Stimulated activated CD4-positive, alpha-beta T cell treated with anti-CD3 and anti-CD28 coated beads, Interleukin-2, amount 100 ng/mL, for 24 hours (primary cell): ENCODE measurements around the gene NUSAP1.
"Not testable (repeated sequence)": the region's sequence is repeated elsewhere in the genome, so short reads cannot be mapped to it uniquely, and the experiment has no call there.

Experiments
- DNase-seq, 2 donors: peaks; one replicate each; pipeline ENCODE4 v3.0.0-alpha.2; 2020

NUSAP1 gene

DNA sequence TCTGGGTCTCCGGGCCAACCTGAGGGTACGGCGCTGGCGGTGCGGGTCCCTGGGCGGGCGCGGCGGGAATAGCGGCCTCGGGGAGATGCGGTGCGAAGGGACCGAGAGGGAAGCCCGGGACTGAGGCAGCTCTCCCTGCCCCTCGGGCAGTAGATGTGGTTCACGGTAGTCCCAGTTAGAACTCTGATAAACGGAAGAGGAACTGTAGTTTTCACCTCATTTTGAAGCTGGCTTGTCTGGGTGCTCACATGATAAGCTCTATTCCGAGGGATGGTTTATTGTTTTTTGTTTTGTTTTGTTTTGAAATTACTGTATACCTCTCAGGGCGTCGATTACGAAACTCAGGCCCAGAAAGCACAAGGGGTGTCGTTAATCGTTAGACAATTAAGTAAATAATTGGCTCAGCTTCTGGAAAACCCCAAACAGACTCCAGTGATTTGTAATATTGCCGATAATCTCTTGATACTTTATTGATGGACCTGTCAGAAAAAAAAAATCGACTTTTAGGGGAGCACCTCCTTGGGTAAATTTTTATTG is 413 bp downstream of the NUSAP1 start:
- no peak for DNase-seq

DNA sequence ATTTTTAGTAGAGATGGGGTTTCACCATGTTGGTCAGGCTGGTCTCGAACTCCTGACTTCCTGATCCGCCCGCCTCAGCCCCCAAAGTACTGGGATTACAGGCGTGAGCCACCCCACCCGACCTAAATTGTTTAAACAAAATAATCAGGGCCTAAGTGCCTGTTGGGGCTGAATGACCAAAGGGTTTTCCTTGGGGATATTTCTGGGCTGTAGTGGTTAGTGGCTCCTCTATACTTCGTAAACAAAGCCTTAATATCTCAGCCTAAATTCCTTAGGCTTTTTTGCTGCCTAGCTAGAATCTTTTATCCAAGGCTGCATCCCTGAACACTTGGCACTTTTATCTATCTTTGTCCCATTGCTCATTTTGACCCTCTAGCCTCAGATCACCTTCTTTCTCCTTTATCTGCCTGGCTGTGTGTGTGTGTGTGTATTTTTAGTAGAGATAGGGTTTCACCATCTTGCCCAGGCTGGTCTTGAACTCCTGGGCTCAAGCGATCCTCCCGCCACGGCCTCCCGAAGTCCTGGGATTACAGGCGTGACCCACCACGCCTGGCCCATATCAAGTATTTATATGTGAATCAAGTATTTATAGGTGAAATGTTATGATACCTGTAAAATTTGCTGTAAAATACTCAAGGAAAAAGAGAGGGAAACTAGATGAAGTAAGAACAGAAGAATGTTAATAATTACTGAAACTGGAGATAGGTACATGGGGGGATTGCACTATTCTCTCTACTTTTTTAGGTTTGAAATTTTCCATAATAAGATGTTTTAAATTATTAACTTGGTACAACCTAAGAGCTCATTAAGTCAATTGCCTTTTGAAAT is 1.8 kb downstream of the NUSAP1 start:
- DNase-seq = no peak

DNA sequence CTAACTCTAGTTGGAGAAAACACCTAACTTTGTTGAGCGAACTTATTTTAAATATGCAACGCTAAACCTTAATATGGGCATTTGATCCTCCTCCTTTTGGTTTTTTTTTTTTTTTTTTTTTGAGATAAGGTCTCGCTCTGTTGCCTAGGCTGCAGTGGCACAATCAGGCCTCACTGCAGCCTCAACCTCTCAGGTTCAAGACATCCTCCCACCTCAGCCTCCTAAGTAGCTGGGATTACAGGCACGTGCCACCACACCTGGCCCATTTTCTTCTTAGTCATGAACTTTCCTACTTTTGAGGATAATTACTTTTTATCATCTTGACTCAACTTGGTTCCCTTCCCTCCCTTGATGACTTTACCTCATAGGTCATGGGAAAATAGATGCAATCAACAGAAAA is 3.9 kb downstream of the NUSAP1 start:
- DNase-seq = no peak

DNA sequence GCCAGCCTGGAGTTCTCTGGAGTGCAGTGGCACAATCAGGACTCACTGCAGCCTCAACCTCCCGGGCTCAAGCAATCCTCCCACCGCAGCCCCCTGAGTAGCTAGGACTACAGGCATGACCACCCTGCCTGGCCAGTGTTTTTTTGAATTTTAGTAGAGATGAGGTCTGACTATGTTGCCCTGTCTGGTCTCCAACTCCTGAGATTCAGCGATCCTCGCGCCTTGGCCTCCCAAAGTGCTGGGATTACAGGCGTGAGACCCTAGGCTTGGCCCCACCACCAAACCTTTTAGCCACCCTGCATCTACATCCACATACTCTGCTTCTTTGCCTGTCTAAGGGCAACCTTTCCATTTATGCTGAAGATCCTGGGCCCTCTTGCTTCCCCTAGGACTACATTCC is 4.4 kb downstream of the NUSAP1 start:
- DNase-seq = no peak

DNA sequence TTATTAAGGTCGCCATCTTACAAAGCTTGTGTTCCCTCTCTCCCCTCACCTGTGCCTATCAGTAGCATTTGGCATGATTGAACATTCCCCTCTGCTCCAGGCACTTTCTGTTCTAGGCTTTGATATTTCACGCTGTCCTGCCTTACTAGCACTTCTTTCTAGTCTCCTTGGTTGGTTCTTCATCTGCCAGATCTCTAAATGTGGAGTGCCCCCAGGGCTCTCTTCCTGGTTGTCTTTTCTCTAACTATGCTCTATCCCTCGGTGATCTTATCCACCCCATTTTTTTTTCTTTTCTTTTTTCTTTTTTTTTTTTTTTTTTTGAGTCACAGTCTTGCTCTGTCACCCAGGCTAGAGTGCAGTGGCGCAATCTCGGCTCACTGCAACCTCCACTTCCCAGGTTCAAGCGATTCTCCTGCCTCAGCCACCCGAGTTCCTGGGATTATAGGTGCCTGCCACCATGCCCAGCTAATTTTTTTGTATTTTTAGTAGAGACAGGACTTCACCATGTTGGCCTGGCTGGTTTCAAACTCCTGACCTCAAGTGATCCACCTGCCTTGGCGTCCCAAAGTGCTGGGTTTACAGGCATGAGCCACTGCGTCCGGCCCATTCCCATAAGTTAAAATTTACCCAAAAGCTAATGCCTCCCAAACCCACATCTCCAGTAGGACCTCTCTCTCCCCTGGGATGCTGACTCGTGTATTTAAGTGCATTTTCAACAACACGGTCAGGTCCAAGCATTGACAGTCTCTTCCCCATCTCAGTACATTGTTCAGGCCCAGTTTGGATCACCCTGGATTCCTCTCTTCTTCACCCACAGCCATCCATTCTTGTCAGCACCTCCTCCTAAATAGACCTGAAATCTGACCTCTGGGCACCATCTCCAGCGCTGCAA is 5.2 kb downstream of the NUSAP1 start:
- DNase-seq = no peak

DNA sequence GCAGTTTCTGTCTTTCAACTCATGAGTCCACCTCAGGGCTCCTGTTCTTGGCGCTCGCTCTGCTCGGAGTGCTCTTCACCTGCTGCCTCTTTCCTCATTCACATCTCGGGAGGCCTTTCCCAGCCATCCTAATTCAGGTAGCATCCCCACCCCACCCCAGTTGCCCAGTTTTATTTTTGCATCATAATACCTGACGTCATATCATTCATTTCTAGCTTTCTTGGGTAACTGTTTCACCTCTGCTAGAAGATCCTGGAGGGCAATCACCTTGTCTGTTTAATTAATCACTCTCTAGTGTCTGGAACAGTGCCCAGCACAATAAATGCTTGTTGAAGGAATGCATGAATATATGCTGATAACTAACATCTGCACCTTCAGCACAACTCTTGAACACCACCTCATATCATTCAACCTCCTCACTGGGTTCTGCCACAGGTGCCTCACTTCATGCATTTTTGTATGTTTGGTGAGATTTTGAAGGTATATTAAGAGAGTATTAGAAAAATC is 7.6 kb downstream of the NUSAP1 start:
- no peak for DNase-seq

DNA sequence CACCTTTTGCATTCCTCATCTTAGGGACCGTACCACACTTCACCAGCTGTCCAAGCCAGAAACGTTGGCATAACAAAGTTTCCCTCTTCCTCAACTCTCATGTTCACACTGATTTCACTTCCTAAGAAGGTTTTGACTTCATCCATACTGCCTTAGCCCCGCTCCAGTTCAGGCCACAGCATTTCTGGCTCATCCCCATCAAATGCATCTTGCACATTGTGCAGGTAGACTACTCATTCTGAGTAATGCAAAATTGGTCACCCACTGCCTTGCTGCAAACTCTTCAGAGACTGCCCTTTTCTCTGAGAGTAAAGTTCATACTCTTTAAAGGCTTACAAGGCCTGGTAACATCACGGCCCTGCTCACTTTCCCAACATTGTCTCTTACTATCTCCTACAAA is 8.8 kb downstream of the NUSAP1 start:
- no peak for DNase-seq

DNA sequence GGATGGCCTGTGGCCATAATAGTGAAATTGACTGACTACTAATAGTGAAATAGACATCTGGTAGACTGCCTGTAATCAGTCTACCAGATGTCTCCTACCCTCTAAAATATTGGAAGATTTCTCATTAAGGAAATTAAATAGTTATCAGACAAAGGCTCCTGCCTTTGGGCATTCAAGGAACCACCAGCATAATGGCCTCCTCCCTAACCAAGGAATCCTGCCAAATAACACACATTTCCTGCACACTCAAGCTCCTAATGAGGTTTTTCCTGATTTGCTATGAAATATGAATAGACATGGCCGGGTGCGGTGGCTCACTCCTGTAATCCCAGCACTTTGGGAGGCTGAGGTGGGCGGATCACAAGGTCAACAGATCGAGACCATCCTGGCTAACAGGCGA is 14.6 kb downstream of the NUSAP1 start:
- no peak for DNase-seq

DNA sequence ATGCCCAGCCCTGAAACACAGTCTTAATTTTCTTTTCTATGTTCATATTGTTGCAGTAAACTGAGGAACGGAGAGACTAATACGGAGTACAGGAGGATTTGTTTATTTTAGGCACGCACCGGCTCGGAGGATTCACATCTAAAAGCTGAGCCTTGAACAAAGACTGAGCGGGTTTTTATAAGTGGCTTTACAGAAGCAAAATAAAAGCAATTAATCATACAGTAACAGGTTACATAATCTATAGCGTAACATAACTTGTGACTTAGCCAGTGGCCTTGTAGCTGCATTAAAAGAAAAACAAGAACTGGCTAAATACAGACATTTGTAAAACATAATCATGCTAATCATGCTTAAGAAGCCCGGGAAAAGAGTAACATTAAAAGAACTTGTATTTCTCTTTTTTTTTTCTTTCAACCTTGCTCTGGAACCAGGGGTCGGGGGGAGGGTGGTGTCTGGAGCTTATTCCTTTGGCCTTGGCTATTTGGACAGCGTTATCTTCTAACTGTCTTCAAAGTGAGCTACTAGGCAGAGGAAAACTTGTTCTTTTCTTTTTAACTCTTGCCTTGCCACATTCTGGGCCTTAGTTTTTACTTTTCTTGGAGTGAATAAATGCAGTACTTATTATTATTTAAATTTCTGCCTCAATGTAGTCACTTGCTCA is 17.5 kb downstream of the NUSAP1 start:
- no peak for DNase-seq

DNA sequence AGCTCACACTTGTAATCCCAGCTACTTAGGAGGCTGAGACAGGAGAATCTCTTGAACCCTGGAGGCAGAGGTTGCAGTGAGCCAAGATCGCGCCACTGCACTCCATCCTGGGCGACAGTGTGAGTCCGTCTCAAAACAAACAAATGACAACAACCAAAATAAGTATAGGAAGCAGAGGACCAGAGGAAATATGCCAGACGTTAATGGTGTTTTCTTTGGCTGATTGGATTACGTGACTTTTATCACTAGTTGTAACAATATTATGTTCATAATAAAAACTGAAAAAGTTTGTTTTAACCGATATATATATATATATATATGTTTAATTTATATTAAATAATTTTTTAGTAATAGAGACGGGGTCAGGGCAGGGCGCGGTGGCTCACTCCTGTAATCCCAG is 21.7 kb downstream of the NUSAP1 start:
- no peak for DNase-seq

DNA sequence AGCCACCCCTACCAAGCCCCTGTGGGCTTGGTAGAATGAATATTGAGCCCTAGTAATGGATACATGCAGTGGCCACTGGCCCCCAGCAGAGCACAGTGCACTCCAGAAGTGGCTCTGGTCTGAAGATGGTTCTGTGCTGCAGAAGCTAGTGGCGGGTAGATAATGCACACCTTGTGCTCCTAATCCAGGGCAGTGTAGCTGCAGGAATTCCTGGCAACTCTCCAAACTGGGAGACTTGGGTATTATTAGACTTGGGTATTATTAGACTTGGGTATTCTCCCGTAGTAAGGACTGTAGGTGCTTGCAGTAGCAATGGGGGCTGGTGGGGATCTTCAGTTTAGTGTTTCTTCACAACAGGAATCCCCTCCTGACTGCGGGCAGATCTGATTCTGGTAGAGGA is 34.7 kb downstream of the NUSAP1 start:
- no peak for DNase-seq

DNA sequence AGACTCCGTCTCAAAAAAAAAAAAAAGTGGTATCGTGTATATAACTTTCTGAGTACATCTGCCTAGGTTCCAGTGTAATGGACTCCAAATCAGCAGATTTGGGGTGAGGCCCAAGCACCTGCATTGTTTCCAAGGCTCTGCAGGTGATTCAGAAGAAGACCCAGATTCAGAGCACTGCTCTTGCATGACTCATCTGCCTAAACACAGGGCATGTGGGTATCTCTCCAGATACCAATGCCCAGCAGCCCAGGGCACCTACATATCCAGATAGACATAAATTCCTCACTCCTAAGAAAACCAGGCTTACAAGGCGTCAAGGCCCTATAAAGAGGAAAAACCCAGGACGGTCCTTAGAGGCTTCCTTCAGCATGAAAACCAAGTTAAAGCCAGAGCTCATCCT is 45.3 kb downstream of the NUSAP1 start:
- DNase-seq = no peak

DNA sequence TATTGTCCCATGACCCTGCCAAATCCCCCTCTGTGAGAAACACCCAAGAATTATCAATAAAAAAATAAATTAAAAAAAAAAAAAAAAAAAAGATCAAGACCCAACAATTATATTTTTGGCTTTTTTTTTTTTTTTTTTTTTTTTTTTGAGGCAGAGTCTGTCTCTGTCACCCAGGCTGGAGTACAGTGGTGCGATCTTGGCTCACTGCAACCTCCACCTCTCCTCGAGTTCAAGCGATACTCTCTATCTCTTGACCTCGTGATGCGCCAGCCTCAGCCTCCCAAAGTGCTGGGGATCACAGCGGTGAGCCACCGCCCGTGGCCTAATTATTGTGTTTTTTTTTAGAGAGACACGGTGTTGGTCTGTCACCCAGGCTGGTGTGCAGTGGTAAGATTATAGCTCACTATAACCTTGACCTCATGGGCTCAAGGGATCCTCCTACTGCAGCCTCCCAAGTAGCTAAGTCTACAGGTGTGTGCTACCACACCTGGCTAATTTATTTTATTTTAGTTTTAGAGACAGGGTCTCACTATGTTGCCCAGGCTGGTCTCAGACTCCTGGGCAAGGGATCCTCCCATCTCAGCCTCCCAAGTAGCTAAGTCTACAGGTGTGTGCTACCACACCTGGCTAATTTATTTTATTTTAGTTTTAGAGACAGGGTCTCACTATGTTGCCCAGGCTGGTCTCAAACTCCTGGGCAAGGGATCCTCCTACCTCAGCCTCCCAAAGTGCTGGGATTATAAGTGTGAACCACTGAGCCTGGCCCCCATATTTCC is 51.5 kb downstream of the NUSAP1 start:
- DNase-seq = not testable (repeated sequence)

DNA sequence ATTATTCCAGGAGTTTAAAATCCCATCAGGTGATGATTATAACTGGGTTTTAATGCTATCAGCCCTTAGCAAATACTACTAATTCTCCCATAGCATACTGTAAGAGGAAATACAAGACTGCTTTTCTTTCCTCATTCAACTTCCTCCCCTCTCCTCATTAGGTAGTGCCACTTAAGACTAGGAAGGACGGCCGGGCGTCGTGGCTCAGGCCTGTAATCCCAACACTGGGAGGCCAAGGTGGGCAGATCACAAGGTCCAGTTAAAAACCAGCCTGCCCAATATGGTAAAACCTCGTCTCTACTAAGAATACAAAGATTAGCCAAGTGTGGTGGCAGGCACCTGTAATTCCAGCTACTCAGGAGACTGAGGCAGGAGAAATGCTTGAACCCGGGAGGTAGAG is 55.0 kb downstream of the NUSAP1 start:
- DNase-seq = no peak

DNA sequence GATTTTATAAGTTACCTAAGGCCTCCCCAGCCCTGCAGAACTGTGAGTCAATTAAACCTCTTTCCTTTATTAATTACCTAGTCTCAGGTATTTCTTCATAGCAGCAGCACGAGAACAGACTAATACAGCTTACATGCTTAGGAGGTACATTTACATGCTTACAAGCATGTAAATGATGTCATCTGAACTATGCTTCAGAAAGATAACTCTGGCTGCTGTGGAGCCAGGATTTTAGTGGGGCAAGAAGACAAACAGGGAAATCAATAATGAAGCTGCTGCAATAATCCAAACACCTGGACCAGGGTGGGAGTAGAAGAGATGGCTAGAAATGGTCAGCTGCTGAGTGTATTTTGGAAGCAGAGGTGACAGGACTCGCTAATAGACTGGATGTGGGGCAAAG is 60.0 kb downstream of the NUSAP1 start:
- no peak for DNase-seq

DNA sequence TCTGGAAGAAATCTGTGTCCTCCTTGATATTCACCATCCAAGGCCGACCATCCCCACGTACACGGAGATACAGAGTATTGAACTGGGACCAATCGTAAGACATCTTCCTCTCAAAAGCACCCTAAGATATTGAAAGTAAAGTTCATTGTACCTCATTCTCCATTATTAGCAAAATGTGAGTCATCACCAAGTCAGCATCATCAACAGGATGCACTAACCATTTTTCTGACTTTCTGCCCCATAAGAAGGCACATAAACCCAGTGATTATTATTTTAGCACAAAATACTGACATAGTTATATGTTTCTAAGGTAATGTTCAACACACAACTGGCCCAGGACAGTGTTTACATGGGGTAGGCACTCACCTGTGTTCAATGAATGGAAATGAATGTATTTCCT is 62.2 kb downstream of the NUSAP1 start:
- no peak for DNase-seq

DNA sequence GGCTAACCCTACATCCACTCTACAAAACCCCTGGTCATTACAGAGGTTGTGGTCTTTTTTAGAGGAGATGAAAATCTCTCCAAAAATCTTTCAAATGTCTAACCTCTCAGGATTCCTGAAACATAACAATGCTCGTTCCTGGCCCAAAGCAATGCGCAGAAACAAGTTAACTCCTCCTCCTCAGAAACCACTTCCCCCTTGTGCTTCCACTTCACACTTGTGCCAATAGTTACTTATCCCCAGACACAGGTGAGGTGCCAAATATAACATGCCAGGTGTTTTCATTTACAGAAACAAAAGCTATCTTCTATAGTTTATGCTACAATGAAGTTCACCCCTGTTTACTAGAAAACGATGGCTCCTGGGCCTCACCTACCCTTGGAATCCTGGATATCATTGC is 63.4 kb downstream of the NUSAP1 start:
- DNase-seq = no peak

DNA sequence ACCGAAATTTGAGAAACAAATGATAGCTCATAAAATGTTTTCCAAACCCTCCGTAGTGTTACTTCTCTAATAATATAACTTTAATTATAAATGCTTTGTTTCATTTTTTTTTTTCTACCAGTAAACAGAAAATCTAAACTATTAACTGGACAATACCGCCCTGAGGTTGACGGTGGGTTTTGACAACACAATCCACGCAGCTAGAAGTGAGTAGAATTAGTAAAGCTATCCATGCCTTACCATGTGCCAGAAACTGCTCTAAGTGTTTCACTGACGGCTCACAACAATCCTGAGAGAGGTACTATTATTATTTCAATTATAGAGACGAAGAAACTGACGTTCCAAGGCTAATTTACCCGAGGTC is 69.2 kb downstream of the NUSAP1 start:
- no peak for DNase-seq

DNA sequence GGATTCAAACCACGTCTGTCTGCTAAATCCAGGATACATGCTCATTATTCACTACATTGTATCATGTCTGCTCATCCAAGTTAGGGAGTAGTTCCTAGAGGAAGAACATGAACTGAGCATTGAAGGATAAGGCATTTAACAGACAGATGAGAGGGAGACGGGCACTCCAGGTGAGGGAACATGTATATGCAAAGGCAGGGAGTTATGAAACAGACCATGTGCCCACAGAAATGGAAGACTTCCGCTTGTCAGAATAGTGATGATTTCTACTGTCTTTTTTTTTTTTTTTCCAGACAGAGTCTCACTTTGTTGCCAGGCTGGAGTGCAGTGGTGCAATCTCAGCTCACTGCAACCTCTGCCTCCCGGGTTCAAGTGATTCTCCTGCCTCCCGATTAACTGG is 74.7 kb downstream of the NUSAP1 start:
- no peak for DNase-seq

DNA sequence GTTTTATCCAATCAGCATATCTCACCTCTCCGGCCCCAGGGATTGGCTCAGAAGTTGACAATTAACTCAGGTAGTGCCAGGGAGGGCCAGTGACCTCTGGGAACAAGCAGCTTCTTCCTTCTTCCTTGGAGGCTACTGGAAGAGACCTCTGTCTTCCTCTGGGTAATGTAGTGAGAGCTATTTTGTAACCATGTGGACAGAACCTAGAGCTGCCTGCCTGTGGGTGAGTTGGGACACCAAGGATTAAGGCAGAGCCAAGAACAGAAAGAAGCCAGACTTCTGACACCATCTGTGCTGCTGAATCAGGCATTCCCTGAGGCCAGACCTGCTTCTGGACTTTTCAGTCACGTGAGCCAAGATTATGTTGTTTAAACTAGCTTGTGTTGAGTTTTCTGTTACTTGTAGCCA is 75.6 kb downstream of the NUSAP1 start:
- DNase-seq = no peak

DNA sequence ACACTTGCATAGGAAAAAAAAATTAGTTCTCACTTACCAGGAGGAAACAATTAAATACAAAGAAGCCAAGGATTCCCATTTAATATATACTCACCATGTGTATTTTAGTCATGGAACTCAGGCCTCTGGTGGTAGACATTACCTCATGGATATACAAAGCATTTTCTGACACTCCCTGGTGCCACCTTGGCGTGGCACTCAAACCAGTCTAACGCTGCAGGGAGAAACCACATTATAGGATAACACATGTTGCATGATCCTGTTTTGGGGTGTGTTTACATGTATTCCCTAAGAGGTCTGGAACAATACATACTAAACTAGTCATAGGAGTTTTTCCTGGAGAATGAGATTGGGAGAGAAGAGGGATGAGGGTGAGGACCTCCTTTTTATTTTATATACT is 78.3 kb downstream of the NUSAP1 start:
- DNase-seq = no peak

DNA sequence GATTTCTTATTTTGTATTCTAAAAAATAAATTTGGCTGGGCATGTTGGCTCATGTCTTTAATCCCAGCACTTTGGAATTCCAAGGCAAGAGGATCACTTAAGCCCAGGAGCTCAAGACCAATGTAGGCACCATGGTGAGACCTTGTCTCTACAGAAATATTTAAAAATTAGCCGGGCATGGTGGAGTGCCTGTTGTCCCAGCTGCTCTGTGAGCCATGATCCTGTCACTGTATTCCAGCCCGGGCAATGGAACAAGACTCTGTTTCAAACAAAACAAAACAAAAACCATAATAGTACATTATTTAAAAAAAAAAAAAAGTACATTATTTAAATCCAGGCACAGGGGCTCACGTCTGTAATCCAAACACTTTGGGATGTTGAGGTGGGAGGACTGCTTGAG is 78.8 kb downstream of the NUSAP1 start:
- DNase-seq = no peak
